ENCODE data around the gene MED9.

DNA sequence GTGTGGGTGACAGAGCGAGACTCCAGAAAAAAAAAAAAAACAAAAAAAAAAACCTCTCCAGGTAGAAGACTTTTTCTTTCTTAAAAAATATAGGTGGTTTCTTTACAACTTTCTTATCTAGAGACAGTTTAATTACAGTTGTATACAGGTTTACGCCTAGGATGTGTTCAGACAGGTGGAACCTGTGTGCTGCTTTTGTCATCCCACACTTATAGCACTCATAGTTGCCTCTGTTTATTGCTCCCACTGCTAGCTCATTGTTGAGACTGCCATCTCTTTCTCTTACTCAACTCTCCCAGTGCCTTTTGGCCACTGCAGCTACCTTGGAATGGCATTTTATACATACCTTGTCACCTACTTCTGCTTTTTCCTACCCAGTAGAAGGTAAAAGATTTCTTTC lies 19.1 kb upstream of the MED9 start:
- no peak for TF ChIP-seq POLR2A (IDR thresholded peaks at IDR 0.05; ENCODE audit: low read depth, low read length)
- TF ChIP-seq TAF1 (IDR thresholded peaks at IDR 0.05; ENCODE audit: low read depth, low read length): no peak
- no peak for TF ChIP-seq POLR2AphosphoS5 (IDR thresholded peaks at IDR 0.05; ENCODE audit: low read depth, low read length)
